Esophagus muscularis mucosa (tissue), 4 donors: ENCODE results near the gene CNST. TPM values are rescaled to one million over a fixed set of nuclear protein-coding genes. Genes with fewer than 3 reads are reported as not detected.
A peak's percentile ranks its signal among the peaks of the same experiment; 100 is the strongest.
"Not testable (repeated sequence)": the region's sequence is repeated elsewhere in the genome, so short reads cannot be mapped to it uniquely, and the experiment has no call there.

Source experiments
- DNase-seq: peaks from one replicate; pipeline ENCODE4 v3.0.0-alpha.2; 2017; ENCODE audit errors: extremely low spot score
- H3K27ac ChIP-seq, 4 donors: fragments of 200-600 bp; sonication (generic); replicated peaks in 1 of 4; 1 replicate in 3 of 4; 2 replicates in 1 of 4; pipeline ENCODE4 v1.5.1; 2016 to 2019; ENCODE audit warnings: mild to moderate bottlenecking in 1 of 4
- H3K27me3 ChIP-seq, 4 donors: fragments of 200-600 bp; sonication (generic); one replicate each; pipeline versions ENCODE4 v1.5.1 to v1.6.0; 2016 to 2019
- H3K36me3 ChIP-seq, 4 donors: fragments of 200-600 bp; sonication (generic); one replicate each; pipeline ENCODE4 v1.5.1; 2016 to 2019
- H3K4me1 ChIP-seq, 4 donors: fragments of 200-600 bp; sonication (generic); one replicate each; pipeline ENCODE4 v1.5.1; 2016 to 2019
- H3K4me3 ChIP-seq, 4 donors: fragments of 200-600 bp; sonication (generic); 1 replicate in 2 of 4; 2 replicates in 2 of 4; pipeline ENCODE4 v1.5.1; 2016 to 2019; ENCODE audit warnings: mild to moderate bottlenecking in 4 of 4, moderate library complexity in 1 of 4
- H3K9me3 ChIP-seq, 4 donors: fragments of 200-600 bp; sonication (generic); 1 replicate in 3 of 4; 2 replicates in 1 of 4; pipeline ENCODE4 v1.5.1; 2016 to 2019
- EP300 ChIP-seq: sonication (generic); formaldehyde crosslinking; IDR thresholded peaks from one replicate; pipeline ENCODE4 v1.6.1; 2017; ENCODE audit warnings: antibody characterized with exemption
- POLR2A ChIP-seq: fragments of 450-650 bp; IDR thresholded peaks from one replicate; pipeline ENCODE4 v1.6.1; 2017; ENCODE audit warnings: antibody characterized with exemption, moderate library complexity, mild to moderate bottlenecking, low read depth
- POLR2AphosphoS5 ChIP-seq, 2 donors: sonication (generic); formaldehyde crosslinking; IDR thresholded peaks; one replicate each; pipeline ENCODE4 v1.6.1; 2017; ENCODE audit warnings: antibody characterized with exemption in 2 of 2
- WGBS: methylation state at CpG from one replicate; pipeline ENCODE4 v1.1.5; 2018; 5-methylcytosine and 5-hydroxymethylcytosine counted together
- intact Hi-C: fragments of 100-400 bp; cut with DNase I; formaldehyde crosslinking; loops from one replicate; pipeline ENCODE4 v1.15.1; 2023
- total RNA-seq, 4 donors: library from RNA; depleted of rRNA; stranded (reverse); fragments of >200 nt; gene quantifications; one replicate each; pipeline versions ENCODE4 v1.1.0 to v1.2.1, GENCODE V29; 2016
- TF ChIP-seq, protein P1 (sequence below), 3 experiments: fragments of 200-600 bp in 2 of 3; fragments of 450-650 bp in 1 of 3; sonication (generic) in 2 of 3; IDR thresholded peaks; one replicate each; pipeline ENCODE4 v1.5.1; 2017 to 2019; ENCODE audit warnings: antibody characterized with exemption in 3 of 3, mild to moderate bottlenecking in 2 of 3, moderate library complexity in 1 of 3

CNST gene
- total RNA-seq, 4 donors from 2014 or later = 55.4 to 74.7 (median 61.9) TPM

GRCh38 chr1:246629976-246630375, 63.7 kb downstream of the CNST start:
- no peak overlapping the region for H3K4me3 ChIP-seq

GRCh38 chr1:246631426-246631825, 65.2 kb downstream of the CNST start:
- Histone ChIP-seq H3K9me3 (no peaks in the 10 kb centered on the region), H3K36me3 (peaks cover 4 to 61% (median 25%) of the 10 kb centered on the region in 4 donors), H3K27ac (peak overlapping the region; percentile 6 to 81 (median 66)), H3K27me3 (no peaks in the 10 kb centered on the region), H3K4me3 (no peak overlapping the region), H3K4me1 (peaks cover 5 to 55% (median 35%) of the 10 kb centered on the region in 4 donors)
- intact Hi-C loops = no loop called here
- no peak for DNase-seq
- 47% methylated on average over 1 of the region's 1 CpG for WGBS
- TF ChIP-seq POLR2AphosphoS5 (IDR thresholded peaks at IDR 0.05) (no peak), EP300 (no peak), POLR2A (no peak)
- TF ChIP-seq, protein P1, sequence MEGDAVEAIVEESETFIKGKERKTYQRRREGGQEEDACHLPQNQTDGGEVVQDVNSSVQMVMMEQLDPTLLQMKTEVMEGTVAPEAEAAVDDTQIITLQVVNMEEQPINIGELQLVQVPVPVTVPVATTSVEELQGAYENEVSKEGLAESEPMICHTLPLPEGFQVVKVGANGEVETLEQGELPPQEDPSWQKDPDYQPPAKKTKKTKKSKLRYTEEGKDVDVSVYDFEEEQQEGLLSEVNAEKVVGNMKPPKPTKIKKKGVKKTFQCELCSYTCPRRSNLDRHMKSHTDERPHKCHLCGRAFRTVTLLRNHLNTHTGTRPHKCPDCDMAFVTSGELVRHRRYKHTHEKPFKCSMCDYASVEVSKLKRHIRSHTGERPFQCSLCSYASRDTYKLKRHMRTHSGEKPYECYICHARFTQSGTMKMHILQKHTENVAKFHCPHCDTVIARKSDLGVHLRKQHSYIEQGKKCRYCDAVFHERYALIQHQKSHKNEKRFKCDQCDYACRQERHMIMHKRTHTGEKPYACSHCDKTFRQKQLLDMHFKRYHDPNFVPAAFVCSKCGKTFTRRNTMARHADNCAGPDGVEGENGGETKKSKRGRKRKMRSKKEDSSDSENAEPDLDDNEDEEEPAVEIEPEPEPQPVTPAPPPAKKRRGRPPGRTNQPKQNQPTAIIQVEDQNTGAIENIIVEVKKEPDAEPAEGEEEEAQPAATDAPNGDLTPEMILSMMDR (IDR thresholded peaks at IDR 0.05) = no peak

More at GRCh38 chr1:246629976-246630375, 63.7 kb downstream of the CNST start:
- H3K36me3 ChIP-seq = peaks cover 10 to 66% (median 20%) of the 10 kb centered on the region in 4 donors
- H3K9me3 ChIP-seq = no peaks in the 10 kb centered on the region
- H3K27me3 ChIP-seq = no peaks in the 10 kb centered on the region
- no peak for DNase-seq
- intact Hi-C loops = no loop called here
- WGBS = 91% methylated on average over 5 of the region's 5 CpGs
- H3K27ac ChIP-seq = peak overlapping the region; percentile 15 to 58 (median 48)
- H3K4me1 ChIP-seq = peaks cover 5 to 55% (median 37%) of the 10 kb centered on the region in 4 donors
- TF ChIP-seq EP300 (no peak), POLR2A (no peak), POLR2AphosphoS5 (IDR thresholded peaks at IDR 0.05) (no peak)
- TF ChIP-seq, protein P1 (IDR thresholded peaks at IDR 0.05) = no peak

GRCh38 chr1:246632281-246633168, 66.3 kb downstream of the CNST start:
- Histone ChIP-seq H3K9me3 (no peaks in the 10 kb centered on the region), H3K36me3 (peaks cover 10 to 59% (median 27%) of the 10 kb centered on the region in 4 donors), H3K27ac (peak overlapping the region; percentile 59 to 81 (median 76)), H3K27me3 (no peaks in the 10 kb centered on the region), H3K4me1 (peaks cover 5 to 55% (median 35%) of the 10 kb centered on the region in 4 donors), H3K4me3 (peak overlapping the region in 1 of 4 donors; percentile 18)
- intact Hi-C loops = no loop called here
- 86% methylated on average over 13 of the region's 13 CpGs for WGBS
- TF ChIP-seq POLR2AphosphoS5 (IDR thresholded peaks at IDR 0.05) (peak in 1 of 2 donors; percentile 47), POLR2A (no peak), EP300 (no peak)
- TF ChIP-seq, protein P1 (IDR thresholded peaks at IDR 0.05) = no peak
- DNase-seq = no peak

DNA sequence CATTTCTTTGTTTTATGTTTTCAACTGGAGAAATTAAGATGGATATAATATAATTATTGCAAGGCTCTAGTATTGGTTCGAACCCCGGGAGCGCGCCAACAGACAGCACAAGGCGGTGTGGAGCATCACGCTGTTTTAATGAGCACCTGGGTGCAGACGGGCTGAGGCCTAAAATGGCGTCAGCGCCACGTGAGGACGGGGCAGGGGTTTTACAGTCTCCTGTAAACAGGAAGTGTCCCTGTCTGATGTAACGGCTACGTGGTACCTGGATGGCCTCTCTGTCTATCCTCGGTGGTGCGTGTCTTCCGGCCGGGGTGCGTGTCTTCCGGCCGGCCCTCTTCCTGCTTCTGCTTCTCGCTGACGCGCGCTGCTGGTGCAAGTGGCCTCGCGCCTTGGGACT, 68.4 kb downstream of the CNST start:
- not testable (repeated sequence) for H3K27ac ChIP-seq, H3K27me3 ChIP-seq, DNase-seq, H3K4me3 ChIP-seq, H3K9me3 ChIP-seq
- 98% methylated on average over 14 of the region's 26 CpGs for WGBS
- peaks cover 10 to 56% (median 35%) of the 10 kb centered on the region in 4 donors for H3K36me3 ChIP-seq
- intact Hi-C loops = loop anchor here (2.0 kb wide), 1 partner anchor 68 kb away; the partner anchor contains the start of genes CNST and TFB2M
- H3K4me1 ChIP-seq = peaks cover 5 to 55% (median 39%) of the 10 kb centered on the region in 4 donors

GRCh38 chr1:246638941-246639655, 72.8 kb downstream of the CNST start:
- Histone ChIP-seq H3K27ac (peak overlapping the region; percentile 34 to 62 (median 49)), H3K9me3 (no peaks in the 10 kb centered on the region), H3K27me3 (no peaks in the 10 kb centered on the region), H3K4me3 (no peak overlapping the region), H3K36me3 (peaks cover 7 to 61% (median 31%) of the 10 kb centered on the region in 4 donors), H3K4me1 (peaks cover 16 to 38% (median 36%) of the 10 kb centered on the region in 4 donors)
- DNase-seq = no peak
- intact Hi-C loops = no loop called here
- 94% methylated on average over 16 of the region's 16 CpGs for WGBS
- TF ChIP-seq POLR2A (no peak), POLR2AphosphoS5 (IDR thresholded peaks at IDR 0.05) (no peak), EP300 (no peak)
- TF ChIP-seq, protein P1 (IDR thresholded peaks at IDR 0.05) = no peak
